NCI-H345 treated with DMSO at 0.1 percent for 48 hours (cell line): ENCODE results near the gene PARP12.

ENCODE experiments used
- DNase-seq: peaks from one replicate; lab custom pipeline; 2025; ENCODE audit not compliant: unreplicated experiment; lab: John Stamatoyannopoulos, UW

The PARP12 gene

GRCh38 chr7:140059273-140060242 is 3.2 kb downstream of the PARP12 start:
- DNase-seq, result peak; percentile 14

GRCh38 chr7:140058517-140058916 is 4.2 kb downstream of the PARP12 start:
- no peak for DNase-seq

GRCh38 chr7:140057143-140057535 is 5.6 kb downstream of the PARP12 start:
- no peak for DNase-seq

GRCh38 chr7:140056431-140057142 is 6.2 kb downstream of the PARP12 start:
- no peak for DNase-seq

GRCh38 chr7:140055833-140056232 is 6.9 kb downstream of the PARP12 start:
- no peak for DNase-seq

- DNase-seq, result no peak
Observed at GRCh38 chr7:140054751-140055150, 8.0 kb downstream of the PARP12 start.

GRCh38 chr7:140053812-140054539 is 8.8 kb downstream of the PARP12 start:
- DNase-seq, result no peak

- no peak for DNase-seq
Observed at GRCh38 chr7:140051820-140052219, 10.9 kb downstream of the PARP12 start.

GRCh38 chr7:140050100-140050499 is 12.7 kb downstream of the PARP12 start:
- no peak for DNase-seq

GRCh38 chr7:140049339-140050024 is 13.3 kb downstream of the PARP12 start:
- DNase-seq, result no peak

- DNase-seq, result no peak
Observed at GRCh38 chr7:140048989-140049338, 13.8 kb downstream of the PARP12 start.

GRCh38 chr7:140048138-140048537 is 14.6 kb downstream of the PARP12 start:
- no peak for DNase-seq

- DNase-seq, result no peak
Observed at GRCh38 chr7:140047197-140047596, 15.6 kb downstream of the PARP12 start.

- no peak for DNase-seq
Observed at GRCh38 chr7:140045697-140046096, 17.1 kb downstream of the PARP12 start.

- DNase-seq, result no peak
Observed at GRCh38 chr7:140044251-140044650, 18.5 kb downstream of the PARP12 start.

GRCh38 chr7:140042386-140042670 is 20.4 kb downstream of the PARP12 start:
- DNase-seq, result no peak

- DNase-seq, result no peak
Observed at GRCh38 chr7:140041659-140042385, 20.9 kb downstream of the PARP12 start.

GRCh38 chr7:140039896-140040295 is 22.9 kb downstream of the PARP12 start:
- no peak for DNase-seq

GRCh38 chr7:140039066-140039465 is 23.7 kb downstream of the PARP12 start:
- no peak for DNase-seq

- DNase-seq, result no peak
Observed at GRCh38 chr7:140036224-140036962, 26.4 kb downstream of the PARP12 start.
